GM19372 (cell line): ENCODE results near the gene CD44.
"Not testable (repeated sequence)": the region's sequence is repeated elsewhere in the genome, so short reads cannot be mapped to it uniquely, and the experiment has no call there.

Source experiments
- ATAC-seq: cut with Tn5 transposase; IDR thresholded peaks from one replicate; pipeline ENCODE4 v1.9.1; 2021; ENCODE audit warnings: mild to moderate bottlenecking, low read depth, moderate library complexity; ENCODE audit not compliant: unreplicated experiment

CD44 gene

GRCh38 chr11:35206616-35207015, 67.6 kb downstream of the CD44 start:
- no peak for ATAC-seq

- no peak for ATAC-seq
Measured at GRCh38 chr11:35207471-35208403, 68.8 kb downstream of the CD44 start.

- no peak for ATAC-seq
Measured at GRCh38 chr11:35208795-35209194, 69.8 kb downstream of the CD44 start.

GRCh38 chr11:35210876-35211546, 72.0 kb downstream of the CD44 start:
- ATAC-seq, result no peak

GRCh38 chr11:35211952-35212351, 73.0 kb downstream of the CD44 start:
- no peak for ATAC-seq

GRCh38 chr11:35214226-35214770, 75.3 kb downstream of the CD44 start:
- ATAC-seq, result no peak

GRCh38 chr11:35214792-35215193, 75.8 kb downstream of the CD44 start:
- ATAC-seq, result no peak

- no peak for ATAC-seq
Measured at GRCh38 chr11:35215945-35216344, 77.0 kb downstream of the CD44 start.

GRCh38 chr11:35216962-35217678, 78.1 kb downstream of the CD44 start:
- ATAC-seq, result no peak

- no peak for ATAC-seq
Measured at GRCh38 chr11:35218956-35219355, 80.0 kb downstream of the CD44 start.

GRCh38 chr11:35223371-35223796, 84.4 kb downstream of the CD44 start:
- ATAC-seq, result no peak

- ATAC-seq, result no peak
Measured at GRCh38 chr11:35223991-35224390, 85.0 kb downstream of the CD44 start.

GRCh38 chr11:35225946-35226520, 87.1 kb downstream of the CD44 start:
- no peak for ATAC-seq

- ATAC-seq, result not testable (repeated sequence)
Measured at GRCh38 chr11:35226756-35227155, 87.8 kb downstream of the CD44 start.

- ATAC-seq, result no peak
Measured at GRCh38 chr11:35227576-35228327, 88.8 kb downstream of the CD44 start.

GRCh38 chr11:35228328-35228725, 89.4 kb downstream of the CD44 start:
- no peak for ATAC-seq

- ATAC-seq, result no peak
Measured at GRCh38 chr11:35230388-35230787, 91.4 kb downstream of the CD44 start.

GRCh38 chr11:35231076-35231860, 92.3 kb downstream of the CD44 start:
- ATAC-seq, result no peak

GRCh38 chr11:35232891-35233330, 93.9 kb downstream of the CD44 start:
- ATAC-seq, result no peak
